Measurements from ENCODE around the gene TMEM117.
"Not testable (repeated sequence)": the region's sequence is repeated elsewhere in the genome, so short reads cannot be mapped to it uniquely, and the experiment has no call there.

TMEM117 gene

GRCh38 chr12:44098786-44099185, 262.9 kb downstream of the TMEM117 start:
- DNase-seq (ENCODE audit: low read depth, low spot score), result no peak

- no peak for DNase-seq (ENCODE audit: low read depth, low spot score)
Measured at GRCh38 chr12:44099486-44099885, 263.6 kb downstream of the TMEM117 start.

DNA sequence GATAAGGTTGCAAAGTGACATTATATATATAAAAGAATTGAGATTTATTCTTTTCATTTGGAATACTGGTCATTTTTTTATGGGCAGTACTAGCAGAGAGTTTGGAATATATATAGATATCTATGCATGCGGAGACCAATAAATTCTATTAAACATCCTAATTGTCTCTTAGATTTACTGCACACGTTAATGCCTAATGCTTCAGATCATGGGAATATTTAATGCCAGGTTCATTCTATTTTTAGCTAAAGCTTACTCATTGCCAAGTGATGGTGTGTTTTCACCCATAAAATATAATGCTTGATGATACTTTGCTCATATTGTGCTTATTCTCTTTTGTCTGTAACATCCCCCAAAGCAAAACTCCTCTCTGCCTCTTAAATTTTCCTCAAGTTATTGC, 264.4 kb downstream of the TMEM117 start:
- DNase-seq (ENCODE audit: low read depth, low spot score), result no peak

- DNase-seq (ENCODE audit: low read depth, low spot score), result no peak
Measured at GRCh38 chr12:44101475-44101874, 265.6 kb downstream of the TMEM117 start.

DNA sequence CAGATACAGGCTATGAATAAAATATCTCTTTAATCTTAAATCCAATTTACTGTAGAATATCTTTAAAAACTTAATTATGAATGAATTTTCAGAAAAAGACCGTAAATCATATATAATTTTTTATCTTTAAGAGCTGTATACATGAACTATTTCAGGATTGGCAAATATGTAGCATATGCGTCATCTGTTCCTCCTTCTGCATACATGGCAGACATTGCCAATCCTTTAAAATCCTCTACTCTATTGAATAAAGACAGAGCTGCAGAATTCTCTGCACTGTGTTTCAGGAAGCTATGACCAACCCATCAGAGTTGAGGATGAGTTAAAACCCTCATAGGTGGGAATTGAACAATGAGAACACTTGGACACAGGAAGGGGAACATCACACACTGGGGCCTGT, 279.0 kb downstream of the TMEM117 start:
- DNase-seq (ENCODE audit: low read depth, low spot score), result no peak

DNA sequence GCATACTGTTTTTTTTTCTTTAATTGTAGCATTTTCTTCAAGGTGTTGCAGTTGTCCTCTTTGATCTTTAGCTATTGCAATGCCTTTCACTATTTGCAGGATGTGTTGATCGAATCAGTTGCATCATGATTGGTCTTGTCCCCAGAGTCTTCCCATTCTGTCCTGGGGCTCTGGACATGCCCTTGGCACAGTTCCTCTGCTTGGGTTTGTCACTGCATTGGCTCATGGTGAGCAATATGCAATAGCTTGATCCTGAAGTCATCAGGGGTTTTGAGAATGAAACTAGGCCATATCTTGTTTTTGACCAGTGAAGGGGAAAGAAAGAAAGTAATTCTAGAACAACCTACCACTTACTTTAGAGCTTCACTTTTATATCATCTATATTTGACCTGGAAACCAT, 281.5 kb downstream of the TMEM117 start:
- DNase-seq (ENCODE audit: low read depth, low spot score), result peak; percentile 5

DNA sequence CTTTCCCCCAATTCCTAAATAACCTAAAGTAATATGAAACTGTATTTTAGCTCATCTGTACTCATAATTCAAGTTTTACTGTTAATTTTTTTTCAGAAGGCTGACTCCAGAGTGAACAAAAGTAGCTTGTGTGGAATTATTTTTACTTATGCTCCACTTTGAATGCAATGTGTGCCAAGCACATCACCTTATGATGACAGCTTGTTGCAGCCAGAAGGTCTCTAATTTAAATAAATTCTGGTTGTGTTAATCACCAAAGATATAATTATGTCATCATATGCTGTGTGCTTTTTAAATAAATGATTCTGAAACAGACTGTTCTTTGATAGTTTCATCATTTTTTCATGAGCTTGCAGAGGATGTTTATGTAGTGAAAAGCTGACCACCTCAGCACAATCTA, 283.1 kb downstream of the TMEM117 start:
- DNase-seq (ENCODE audit: low read depth, low spot score), result no peak

GRCh38 chr12:44126806-44127205, 290.9 kb downstream of the TMEM117 start:
- no peak for DNase-seq (ENCODE audit: low read depth, low spot score)

GRCh38 chr12:44127966-44128710, 292.3 kb downstream of the TMEM117 start:
- no peak for DNase-seq (ENCODE audit: low read depth, low spot score)

DNA sequence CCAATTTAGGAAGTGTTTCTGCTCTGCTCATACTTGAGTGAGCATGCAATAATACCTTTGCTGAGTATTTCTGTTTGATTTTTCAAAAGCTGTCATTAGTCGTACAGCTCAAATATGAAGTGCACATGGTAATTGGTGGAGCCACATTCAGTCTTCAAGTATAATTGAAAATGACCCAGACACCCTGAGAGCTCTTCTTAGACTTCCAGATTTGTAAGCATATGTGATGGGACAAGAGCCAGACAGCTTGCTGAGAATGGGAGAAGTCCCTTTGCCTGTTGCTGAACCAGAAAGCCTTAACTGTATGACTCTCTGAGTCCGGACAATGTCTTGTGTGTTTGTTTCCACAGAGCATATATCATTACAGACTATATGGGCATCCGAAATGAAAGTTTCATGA, 307.3 kb downstream of the TMEM117 start:
- DNase-seq (ENCODE audit: low read depth, low spot score), result no peak

GRCh38 chr12:44148936-44149335, 313.1 kb downstream of the TMEM117 start:
- DNase-seq (ENCODE audit: low read depth, low spot score), result no peak

DNA sequence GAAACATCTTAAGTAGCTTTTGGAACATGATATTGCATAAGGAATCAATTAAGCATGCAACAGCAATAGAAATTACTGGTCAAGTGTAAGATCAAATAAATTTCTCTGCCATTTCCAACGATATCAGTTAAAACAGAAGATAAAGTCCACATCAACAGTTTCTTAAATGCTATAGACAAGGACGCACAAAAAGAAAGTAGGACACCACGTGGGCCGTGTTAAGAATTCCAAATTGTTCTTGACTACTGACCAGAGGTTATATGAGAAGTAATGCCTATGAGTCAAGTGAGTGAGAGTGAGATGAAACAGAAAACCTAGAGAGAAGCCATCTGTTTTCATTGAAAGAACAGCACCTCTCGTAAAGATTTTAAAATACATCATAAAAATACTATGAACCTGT, 318.2 kb downstream of the TMEM117 start:
- no peak for DNase-seq (ENCODE audit: low read depth, low spot score)

- peak; percentile 19 for DNase-seq (ENCODE audit: low read depth, low spot score)
Measured at GRCh38 chr12:44155358-44155757, 319.5 kb downstream of the TMEM117 start.

GRCh38 chr12:44157359-44157758, 321.5 kb downstream of the TMEM117 start:
- no peak for DNase-seq (ENCODE audit: low read depth, low spot score)

- DNase-seq (ENCODE audit: low read depth, low spot score), result no peak
Measured at GRCh38 chr12:44158746-44159145, 322.9 kb downstream of the TMEM117 start.

GRCh38 chr12:44159216-44159615, 323.3 kb downstream of the TMEM117 start:
- DNase-seq (ENCODE audit: low read depth, low spot score), result no peak

GRCh38 chr12:44159862-44160261, 324.0 kb downstream of the TMEM117 start:
- no peak for DNase-seq (ENCODE audit: low read depth, low spot score)

GRCh38 chr12:44162961-44163360, 327.1 kb downstream of the TMEM117 start:
- DNase-seq (ENCODE audit: low read depth, low spot score), result no peak

GRCh38 chr12:44174053-44174452, 338.2 kb downstream of the TMEM117 start:
- no peak for DNase-seq (ENCODE audit: low read depth, low spot score)

DNA sequence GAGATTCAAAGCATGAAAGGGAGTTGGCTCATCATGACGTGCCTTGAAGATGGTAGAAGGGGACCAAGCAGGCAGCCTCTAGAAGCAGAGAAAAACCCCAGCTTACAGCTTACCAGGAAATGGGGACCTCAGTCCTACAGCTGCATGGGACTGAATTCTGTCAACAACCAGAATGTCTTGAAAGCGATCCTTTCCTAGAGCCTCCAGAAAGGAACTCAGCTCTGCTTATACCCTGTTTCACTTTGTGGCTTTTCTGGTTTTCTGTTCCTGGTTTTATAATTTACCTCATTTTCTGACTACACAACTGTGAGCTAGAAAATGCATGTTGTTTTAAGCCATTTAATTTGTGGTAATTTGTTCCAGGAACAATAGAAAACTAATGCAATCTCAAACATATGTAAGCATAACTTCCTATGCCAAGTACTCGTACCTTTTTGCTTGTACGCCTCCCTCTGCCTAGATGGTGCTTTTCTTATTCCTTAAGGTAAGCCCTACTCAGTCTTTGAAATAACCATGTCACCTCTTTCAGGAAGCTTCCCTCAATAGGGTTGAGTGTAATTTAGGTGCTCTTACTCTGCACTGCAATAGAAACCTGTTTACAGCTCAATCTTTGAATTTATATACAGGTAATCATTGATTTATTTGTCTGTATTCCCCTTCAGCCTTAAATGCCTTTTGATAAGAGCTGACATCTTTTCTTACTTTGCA, 348.8 kb downstream of the TMEM117 start:
- DNase-seq (ENCODE audit: low read depth, low spot score), result no peak

DNA sequence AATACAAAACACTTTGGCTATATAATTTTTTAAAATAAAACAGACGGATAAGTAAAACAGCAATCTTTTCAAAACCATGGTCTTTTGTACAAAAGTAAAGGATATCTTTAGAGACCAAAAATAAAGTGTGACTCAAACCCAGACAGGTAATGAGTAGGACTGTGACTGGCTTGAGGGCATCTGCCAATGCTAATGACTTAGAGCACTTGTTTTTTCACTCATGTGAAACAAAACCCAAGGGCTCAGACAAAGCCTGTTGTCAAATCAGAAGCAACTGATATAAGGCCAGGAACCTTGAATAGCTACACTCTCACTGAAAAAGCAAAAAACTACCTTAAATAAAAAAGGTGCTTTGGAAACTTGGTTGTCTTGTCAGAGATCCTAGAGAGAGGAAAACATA, 357.4 kb downstream of the TMEM117 start:
- DNase-seq (ENCODE audit: low read depth, low spot score), result no peak

DNA sequence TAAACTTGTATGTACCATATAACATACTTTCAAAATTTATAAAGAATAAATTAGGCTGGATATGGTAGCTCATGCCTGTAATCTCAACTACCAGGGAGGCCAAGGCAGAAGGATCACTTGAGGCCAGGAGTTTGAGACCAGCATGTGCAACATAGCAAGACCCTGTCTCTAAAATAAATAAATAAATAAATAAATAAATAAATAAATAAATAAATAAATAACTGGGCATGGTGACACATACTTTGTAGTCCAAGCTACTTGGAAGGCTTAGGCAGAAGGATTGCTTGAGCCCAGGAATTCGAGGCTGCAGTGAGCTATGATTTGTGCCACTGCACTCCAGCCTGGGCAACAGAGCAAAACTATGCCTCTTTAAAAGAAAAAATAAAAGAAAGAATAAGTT, 359.8 kb downstream of the TMEM117 start:
- not testable (repeated sequence) for DNase-seq (ENCODE audit: low read depth, low spot score)

- DNase-seq (ENCODE audit: low read depth, low spot score), result no peak
Measured at GRCh38 chr12:44206045-44206444, 370.2 kb downstream of the TMEM117 start.
